Ishikawa (cell line): ENCODE results near the gene NOX1.

ENCODE experiments used
- CEBPB ChIP-seq: IDR thresholded peaks from 2 replicates; pipeline ENCODE4 v1.6.1; 2012
- CREB1 ChIP-seq: IDR thresholded peaks from 2 replicates; pipeline ENCODE4 v1.6.1; 2012; ENCODE audit warnings: low read depth
- MAX ChIP-seq: IDR thresholded peaks from 2 replicates; pipeline ENCODE4 v1.6.1; 2012
- RAD21 ChIP-seq: IDR thresholded peaks from 2 replicates; pipeline ENCODE4 v1.6.1; 2012; ENCODE audit warnings: low read depth
- REST ChIP-seq: IDR thresholded peaks from 2 replicates; pipeline ENCODE4 v1.6.1; 2012; ENCODE audit warnings: low read depth, mild to moderate bottlenecking
- TEAD4 ChIP-seq: IDR thresholded peaks from 2 replicates; pipeline ENCODE4 v1.6.1; 2012
- YY1 ChIP-seq: IDR thresholded peaks from 2 replicates; pipeline ENCODE4 v1.6.1; 2012; ENCODE audit warnings: low read depth

GRCh38 chrX:100868273-100868672, 5.9 kb downstream of the NOX1 start:
- TF ChIP-seq MAX = no peak
- no peak for TF ChIP-seq TEAD4
- TF ChIP-seq YY1 = no peak
- TF ChIP-seq CREB1 = no peak
- no peak for TF ChIP-seq CEBPB
- TF ChIP-seq REST = no peak
- TF ChIP-seq RAD21 = no peak
